GM19193 (cell line): Measurements from ENCODE around the gene SHH.

Experiments used
- POLR2A ChIP-seq: IDR thresholded peaks from 4 replicates; pipeline ENCODE4 v1.6.1; 2011; ENCODE audit not compliant: insufficient read depth, insufficient read length; ENCODE audit errors: extremely low read depth

Gene SHH

GRCh38 chr7:155806096-155806871 lies 6.0 kb downstream of the SHH start:
- TF ChIP-seq POLR2A, result no peak

- TF ChIP-seq POLR2A, result no peak
Observed at GRCh38 chr7:155805826-155806095, 6.5 kb downstream of the SHH start.

GRCh38 chr7:155804897-155805825 lies 7.1 kb downstream of the SHH start:
- TF ChIP-seq POLR2A, result no peak

GRCh38 chr7:155804431-155804831 lies 7.8 kb downstream of the SHH start:
- TF ChIP-seq POLR2A, result no peak

- TF ChIP-seq POLR2A, result no peak
Observed at GRCh38 chr7:155803418-155804376, 8.6 kb downstream of the SHH start.

GRCh38 chr7:155802906-155803417 lies 9.3 kb downstream of the SHH start:
- TF ChIP-seq POLR2A, result no peak

- TF ChIP-seq POLR2A, result no peak
Observed at GRCh38 chr7:155802291-155802690, 10.0 kb downstream of the SHH start.

- TF ChIP-seq POLR2A, result no peak
Observed at GRCh38 chr7:155800741-155801267, 11.5 kb downstream of the SHH start.

- TF ChIP-seq POLR2A, result no peak
Observed at GRCh38 chr7:155800301-155800700, 12.0 kb downstream of the SHH start.

- TF ChIP-seq POLR2A, result no peak
Observed at GRCh38 chr7:155799514-155799913, 12.7 kb downstream of the SHH start.

- TF ChIP-seq POLR2A, result no peak
Observed at GRCh38 chr7:155798673-155799439, 13.4 kb downstream of the SHH start.

- no peak for TF ChIP-seq POLR2A
Observed at GRCh38 chr7:155797262-155798250, 14.7 kb downstream of the SHH start.

GRCh38 chr7:155796381-155797261 lies 15.6 kb downstream of the SHH start:
- TF ChIP-seq POLR2A, result no peak
